GM12864 (cell line): Measurements from ENCODE around the gene SLF1.

Experiments
- DNase-seq: peaks from one replicate; pipeline ENCODE4 v3.0.0-alpha.2; 2011; ENCODE audit warnings: low read depth
- H3K4me3 ChIP-seq: 2 replicates; pipeline ENCODE4 v1.5.1; 2011; ENCODE audit warnings: mild to moderate bottlenecking, low read depth, low read length, control low read depth
- TF ChIP-seq, protein P1 (sequence below): IDR thresholded peaks from 2 replicates; pipeline ENCODE4 v1.5.1; 2011; ENCODE audit warnings: low read depth, mild to moderate bottlenecking, moderate library complexity, low read length, control low read depth, inconsistent platforms; ENCODE audit errors: missing control alignments

SLF1 gene

GRCh38 chr5:94627191-94627590, 8.7 kb downstream of the SLF1 start:
- DNase-seq: no peak
- TF ChIP-seq, protein P1, sequence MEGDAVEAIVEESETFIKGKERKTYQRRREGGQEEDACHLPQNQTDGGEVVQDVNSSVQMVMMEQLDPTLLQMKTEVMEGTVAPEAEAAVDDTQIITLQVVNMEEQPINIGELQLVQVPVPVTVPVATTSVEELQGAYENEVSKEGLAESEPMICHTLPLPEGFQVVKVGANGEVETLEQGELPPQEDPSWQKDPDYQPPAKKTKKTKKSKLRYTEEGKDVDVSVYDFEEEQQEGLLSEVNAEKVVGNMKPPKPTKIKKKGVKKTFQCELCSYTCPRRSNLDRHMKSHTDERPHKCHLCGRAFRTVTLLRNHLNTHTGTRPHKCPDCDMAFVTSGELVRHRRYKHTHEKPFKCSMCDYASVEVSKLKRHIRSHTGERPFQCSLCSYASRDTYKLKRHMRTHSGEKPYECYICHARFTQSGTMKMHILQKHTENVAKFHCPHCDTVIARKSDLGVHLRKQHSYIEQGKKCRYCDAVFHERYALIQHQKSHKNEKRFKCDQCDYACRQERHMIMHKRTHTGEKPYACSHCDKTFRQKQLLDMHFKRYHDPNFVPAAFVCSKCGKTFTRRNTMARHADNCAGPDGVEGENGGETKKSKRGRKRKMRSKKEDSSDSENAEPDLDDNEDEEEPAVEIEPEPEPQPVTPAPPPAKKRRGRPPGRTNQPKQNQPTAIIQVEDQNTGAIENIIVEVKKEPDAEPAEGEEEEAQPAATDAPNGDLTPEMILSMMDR: no peak
- no peak overlapping the region for H3K4me3 ChIP-seq

DNA sequence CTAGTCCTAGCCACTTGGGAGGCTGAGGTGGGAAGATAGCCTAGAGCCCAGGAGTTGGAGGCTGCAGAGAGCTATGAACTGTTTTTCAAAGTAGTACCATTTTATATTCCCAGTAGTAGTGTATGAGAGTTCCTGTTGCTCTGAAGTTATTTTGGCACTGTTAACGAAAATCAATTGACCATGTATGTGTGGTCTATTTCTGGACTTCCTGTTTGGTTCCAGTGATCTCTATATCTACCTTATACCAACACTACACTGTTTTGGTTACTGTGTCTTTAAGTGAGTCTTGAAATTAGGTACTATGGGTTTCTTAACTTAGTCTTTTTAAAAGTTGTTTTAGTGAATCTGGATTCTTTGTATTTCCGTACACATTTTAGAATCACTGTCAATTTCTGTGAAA, 13.6 kb downstream of the SLF1 start:
- TF ChIP-seq, protein P1: no peak
- H3K4me3 ChIP-seq: no peak overlapping the region
- DNase-seq: no peak

DNA sequence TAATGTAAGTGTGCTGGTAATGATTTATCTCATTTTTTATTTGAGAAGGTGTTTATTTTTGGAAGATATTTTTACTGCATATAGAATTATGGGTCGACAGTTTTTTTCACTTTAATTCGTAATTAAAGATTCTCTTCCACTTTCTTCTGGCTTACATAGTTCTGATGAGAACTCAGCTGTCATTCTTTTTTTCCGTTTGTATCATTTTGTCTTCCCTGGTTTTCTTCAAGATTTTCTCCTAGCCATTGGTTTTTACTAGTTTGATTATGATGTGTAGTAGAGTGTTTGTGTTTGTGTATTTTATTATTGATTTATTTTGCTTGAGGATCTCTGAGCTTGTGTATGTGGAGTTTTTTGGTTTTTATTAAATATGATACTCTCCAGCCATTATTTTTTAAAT, 21.7 kb downstream of the SLF1 start:
- TF ChIP-seq, protein P1: no peak
- no peak for DNase-seq
- H3K4me3 ChIP-seq: no peak overlapping the region

- no peak for DNase-seq
- no peak overlapping the region for H3K4me3 ChIP-seq
- TF ChIP-seq, protein P1: no peak
These were observed 26.6 kb downstream of the SLF1 start for GRCh38 chr5:94645053-94645452.

DNA sequence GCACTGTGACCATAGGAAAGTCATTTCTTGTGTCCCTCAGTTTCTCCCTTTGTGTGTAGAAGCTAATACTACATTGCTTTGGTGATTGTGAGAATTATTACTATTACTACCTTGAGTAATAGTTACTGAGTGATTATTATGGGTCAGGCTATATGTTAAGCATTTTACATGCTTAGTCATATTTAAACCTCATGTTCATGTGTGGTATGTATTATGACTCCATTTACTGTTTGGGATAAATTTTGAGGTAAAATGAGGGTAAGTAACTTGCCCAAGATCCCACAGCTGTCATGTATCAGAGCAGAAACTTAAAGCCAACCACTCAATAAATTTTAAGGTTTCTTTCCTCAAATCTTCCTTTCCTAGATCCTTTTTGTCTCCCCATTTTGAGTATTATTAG, 28.3 kb downstream of the SLF1 start:
- no peak overlapping the region for H3K4me3 ChIP-seq
- TF ChIP-seq, protein P1: no peak
- DNase-seq: no peak

GRCh38 chr5:94649874-94650273, 31.4 kb downstream of the SLF1 start:
- TF ChIP-seq, protein P1: no peak
- no peak for DNase-seq
- no peak overlapping the region for H3K4me3 ChIP-seq

DNA sequence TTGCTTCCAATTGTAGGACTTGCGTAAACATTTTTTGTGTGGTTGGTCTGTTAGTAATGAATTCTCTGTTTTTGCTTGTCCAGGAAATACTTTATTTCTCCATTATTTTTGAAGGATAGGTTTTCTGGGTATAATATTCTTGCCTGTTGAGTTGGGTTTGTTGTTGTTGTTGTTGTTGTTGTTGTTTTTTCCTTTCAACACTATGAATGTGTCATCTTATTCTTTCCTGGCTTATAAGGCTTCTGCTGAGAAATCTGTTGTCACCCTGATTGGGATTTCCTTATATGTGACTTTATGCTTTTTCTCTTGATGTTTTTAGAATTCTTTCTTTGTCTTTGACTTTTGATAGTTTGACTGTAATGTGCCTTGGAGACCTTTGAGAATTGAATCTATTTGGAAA, 39.8 kb downstream of the SLF1 start:
- H3K4me3 ChIP-seq: no peak overlapping the region
- no peak for DNase-seq
- TF ChIP-seq, protein P1: no peak
